BLaER1 (cell line): Measurements from ENCODE around the gene SLC22A12.

Experiments
- H3K27ac ChIP-seq: shearing (Covaris generic); formaldehyde crosslinking; 2 replicates; pipeline ENCODE4 v1.8.1; 2022
- H3K27me3 ChIP-seq: shearing (Covaris generic); formaldehyde crosslinking; 2 replicates; pipeline ENCODE4 v1.8.1; 2022
- H3K36me3 ChIP-seq: shearing (Covaris generic); formaldehyde crosslinking; 2 replicates; pipeline ENCODE4 v1.8.1; 2022
- H3K4me1 ChIP-seq: shearing (Covaris generic); formaldehyde crosslinking; 2 replicates; pipeline ENCODE4 v1.8.1; 2022
- H3K4me2 ChIP-seq: shearing (Covaris generic); formaldehyde crosslinking; 2 replicates; pipeline ENCODE4 v1.8.1; 2022
- H3K4me3 ChIP-seq: shearing (Covaris generic); formaldehyde crosslinking; 2 replicates; pipeline ENCODE4 v1.8.1; 2022
- H3K9ac ChIP-seq: shearing (Covaris generic); formaldehyde crosslinking; 2 replicates; pipeline ENCODE4 v1.8.1; 2022
- H3K9me3 ChIP-seq: shearing (Covaris generic); formaldehyde crosslinking; 2 replicates; pipeline ENCODE4 v1.8.1; 2022
- H4K20me1 ChIP-seq: shearing (Covaris generic); formaldehyde crosslinking; 2 replicates; pipeline ENCODE4 v1.8.1; 2022
- Cebpa-rat ChIP-seq: shearing (Covaris generic); IDR thresholded peaks from 2 replicates; pipeline ENCODE4 v1.8.1; 2022

Gene SLC22A12

DNA sequence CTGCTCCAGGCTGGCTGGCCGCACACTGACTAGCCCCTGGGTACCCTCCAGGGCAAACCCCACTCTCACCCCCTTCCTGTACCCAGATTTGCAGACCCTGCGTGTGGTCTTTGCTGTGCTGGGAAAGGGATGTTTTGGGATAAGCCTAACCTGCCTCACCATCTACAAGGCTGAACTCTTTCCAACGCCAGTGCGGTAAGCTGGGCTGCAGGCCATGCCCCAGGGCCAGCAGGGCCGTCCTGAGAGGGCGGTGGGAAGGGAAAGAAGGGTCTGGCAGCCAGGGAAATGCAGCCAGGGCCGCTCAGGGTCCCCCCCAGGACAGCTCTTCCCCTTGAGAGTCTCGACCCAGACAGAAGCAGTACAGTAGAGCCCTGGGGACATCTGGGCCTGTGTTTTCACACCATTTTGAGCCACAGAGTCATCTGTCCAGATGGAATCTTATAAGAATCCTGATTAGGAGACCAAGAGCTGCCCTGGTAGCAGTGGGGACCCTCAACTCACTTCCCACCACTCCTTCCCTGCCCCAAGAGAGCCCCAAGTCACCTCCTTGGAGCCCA, 22.4 kb upstream of the SLC22A12 start:
- no peak overlapping the region for H3K4me3 ChIP-seq
- no peaks in the 10 kb centered on the region for H3K36me3 ChIP-seq
- no peak for TF ChIP-seq Cebpa-rat
- H4K20me1 ChIP-seq, result no peaks in the 10 kb centered on the region
- H3K4me1 ChIP-seq, result peaks cover 37% of the 10 kb centered on the region
- no peak overlapping the region for H3K4me2 ChIP-seq
- no peak overlapping the region for H3K27ac ChIP-seq
- no peaks in the 10 kb centered on the region for H3K27me3 ChIP-seq
- H3K9ac ChIP-seq, result no peak overlapping the region
- H3K9me3 ChIP-seq, result no peaks in the 10 kb centered on the region

DNA sequence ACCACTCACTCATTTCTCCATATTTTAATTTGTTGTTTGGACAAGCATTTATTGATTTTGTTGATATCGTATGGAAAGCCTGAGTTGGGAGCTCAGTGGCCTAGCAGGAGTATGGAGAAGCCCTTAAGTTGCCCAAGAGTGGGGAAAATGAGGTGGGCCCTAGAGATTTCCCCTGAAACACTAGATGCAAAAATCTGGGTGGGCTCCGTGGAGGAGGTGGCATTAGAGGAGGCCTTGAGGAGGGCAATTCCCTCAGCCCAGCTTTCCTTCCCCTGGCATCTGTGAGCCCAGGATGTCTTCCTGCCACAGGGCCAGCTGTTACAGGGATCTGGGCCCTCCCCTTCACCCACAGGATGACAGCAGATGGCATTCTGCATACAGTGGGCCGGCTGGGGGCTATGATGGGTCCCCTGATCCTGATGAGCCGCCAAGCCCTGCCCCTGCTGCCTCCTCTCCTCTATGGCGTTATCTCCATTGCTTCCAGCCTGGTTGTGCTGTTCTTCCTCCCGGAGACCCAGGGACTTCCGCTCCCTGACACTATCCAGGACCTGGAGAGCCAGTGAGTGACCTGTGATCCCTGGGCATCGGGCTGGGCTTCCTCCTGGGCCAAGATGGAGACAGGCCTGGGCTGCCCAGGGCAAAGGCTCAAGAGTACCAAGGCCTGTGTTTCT, 21.6 kb upstream of the SLC22A12 start:
- Histone ChIP-seq H4K20me1 (no peaks in the 10 kb centered on the region), H3K27me3 (no peaks in the 10 kb centered on the region), H3K4me1 (peaks cover 32% of the 10 kb centered on the region), H3K4me2 (no peak overlapping the region), H3K9ac (no peak overlapping the region), H3K9me3 (no peaks in the 10 kb centered on the region), H3K4me3 (no peak overlapping the region), H3K36me3 (no peaks in the 10 kb centered on the region), H3K27ac (no peak overlapping the region)
- no peak for TF ChIP-seq Cebpa-rat

DNA sequence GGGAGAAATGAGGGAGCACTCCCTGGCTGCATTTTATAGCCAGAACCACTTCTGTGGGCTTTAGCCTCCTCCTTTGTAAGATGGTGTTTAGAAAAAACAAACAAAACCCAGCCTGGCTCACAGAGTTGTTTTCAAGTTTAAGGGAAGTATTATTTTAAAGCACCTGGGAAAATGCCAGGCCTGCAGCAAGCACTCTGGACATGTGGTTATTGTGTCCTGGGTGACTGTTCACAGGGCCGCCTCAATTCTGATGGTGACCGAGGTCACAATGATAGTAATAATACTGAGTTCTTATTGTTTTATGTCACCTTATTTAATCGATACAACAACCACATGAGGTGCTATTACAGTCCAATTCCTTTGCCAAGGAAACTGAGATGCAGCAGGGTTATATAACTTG, 20.7 kb upstream of the SLC22A12 start:
- H3K27ac ChIP-seq, result no peak overlapping the region
- no peak overlapping the region for H3K4me3 ChIP-seq
- no peak overlapping the region for H3K9ac ChIP-seq
- H4K20me1 ChIP-seq, result no peaks in the 10 kb centered on the region
- no peak overlapping the region for H3K4me2 ChIP-seq
- no peak for TF ChIP-seq Cebpa-rat
- no peaks in the 10 kb centered on the region for H3K9me3 ChIP-seq
- H3K27me3 ChIP-seq, result no peaks in the 10 kb centered on the region
- peaks cover 23% of the 10 kb centered on the region for H3K4me1 ChIP-seq
- no peaks in the 10 kb centered on the region for H3K36me3 ChIP-seq

DNA sequence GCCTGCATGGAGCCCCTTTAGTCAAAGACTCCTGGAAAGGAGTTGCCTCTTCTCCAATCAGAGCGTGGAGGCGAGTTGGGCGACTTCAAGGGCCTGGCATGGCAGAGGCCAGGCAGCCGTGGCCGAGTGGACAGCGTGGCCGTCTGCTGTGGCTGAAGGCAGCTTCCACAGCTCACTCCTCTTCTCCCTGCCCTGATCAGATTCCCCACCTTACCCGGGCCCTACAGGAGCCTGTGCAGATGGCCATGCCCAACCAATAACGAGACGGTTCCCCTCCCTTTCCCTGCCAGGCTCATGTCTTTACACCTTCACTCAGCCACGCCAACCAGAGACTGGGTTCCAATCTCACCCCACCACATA, 20.0 kb upstream of the SLC22A12 start:
- no peak overlapping the region for H3K4me3 ChIP-seq
- no peaks in the 10 kb centered on the region for H3K9me3 ChIP-seq
- no peak overlapping the region for H3K4me2 ChIP-seq
- no peak overlapping the region for H3K9ac ChIP-seq
- H3K36me3 ChIP-seq, result no peaks in the 10 kb centered on the region
- H3K4me1 ChIP-seq, result peaks cover 16% of the 10 kb centered on the region
- no peak overlapping the region for H3K27ac ChIP-seq
- H3K27me3 ChIP-seq, result no peaks in the 10 kb centered on the region
- TF ChIP-seq Cebpa-rat, result no peak
- no peaks in the 10 kb centered on the region for H4K20me1 ChIP-seq

DNA sequence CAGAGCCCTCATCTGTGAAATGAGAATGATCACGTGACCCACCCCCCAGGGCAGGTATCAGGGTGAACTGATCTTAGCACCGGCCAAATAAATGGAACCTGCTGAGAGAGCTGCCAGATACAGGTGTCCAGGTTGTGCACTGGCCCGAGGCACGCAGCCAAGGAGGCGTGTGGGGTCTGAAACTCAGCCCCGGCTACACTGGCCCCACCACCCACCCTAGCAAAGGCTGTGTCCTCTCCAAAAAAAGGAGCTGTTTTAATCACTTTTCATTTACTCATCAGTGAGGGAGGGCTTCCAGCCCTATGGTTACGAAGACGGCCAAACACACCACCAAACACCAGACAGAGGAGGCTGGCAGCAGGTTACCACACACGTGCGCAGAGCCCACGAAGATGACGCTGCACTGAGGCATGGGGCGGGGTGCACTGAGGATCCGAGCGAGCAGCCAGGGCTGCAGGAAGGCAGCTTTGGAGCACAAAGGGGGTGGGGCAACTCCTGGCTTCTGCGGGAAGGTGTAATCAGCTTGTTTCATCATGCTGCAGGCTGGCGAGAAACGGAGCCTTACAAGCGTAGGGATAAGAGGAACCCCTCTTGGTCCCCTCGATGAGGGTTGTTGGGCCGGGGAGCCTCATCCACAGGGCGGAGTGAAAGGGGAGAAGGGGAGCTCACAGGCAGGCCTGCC, 19.5 kb upstream of the SLC22A12 start:
- Histone ChIP-seq H3K9ac (no peak overlapping the region), H3K27me3 (no peaks in the 10 kb centered on the region), H3K4me2 (no peak overlapping the region)

DNA sequence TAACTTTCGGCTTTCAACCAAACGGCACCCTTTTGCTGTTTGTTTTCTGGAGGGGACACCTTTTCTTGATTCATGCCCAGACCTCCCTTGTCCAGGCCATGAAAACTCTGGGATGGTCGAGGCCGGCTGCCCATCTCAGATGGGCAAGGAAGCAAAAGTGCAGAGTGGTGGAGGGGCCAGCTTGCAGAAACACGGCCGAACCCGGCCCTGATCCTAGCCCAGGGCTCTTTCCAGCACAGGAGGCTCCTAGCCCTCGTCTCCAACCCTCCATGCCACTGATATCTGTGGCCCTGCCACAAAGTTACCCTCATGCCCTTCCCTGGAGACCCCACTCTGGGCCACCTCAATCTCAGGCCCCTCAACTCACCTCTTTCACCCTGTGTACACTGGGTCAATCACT, 18.9 kb upstream of the SLC22A12 start:
- no peaks in the 10 kb centered on the region for H3K27me3 ChIP-seq
- H3K9me3 ChIP-seq, result no peaks in the 10 kb centered on the region
- H3K4me3 ChIP-seq, result no peak overlapping the region
- peaks cover 5% of the 10 kb centered on the region for H3K4me1 ChIP-seq
- no peaks in the 10 kb centered on the region for H3K36me3 ChIP-seq
- no peak overlapping the region for H3K27ac ChIP-seq
- no peak for TF ChIP-seq Cebpa-rat
- H3K4me2 ChIP-seq, result no peak overlapping the region
- no peak overlapping the region for H3K9ac ChIP-seq
- H4K20me1 ChIP-seq, result no peaks in the 10 kb centered on the region

More for the DNA sequence above, 19.5 kb upstream of the SLC22A12 start:
- H3K4me1 ChIP-seq, result peaks cover 11% of the 10 kb centered on the region
- H3K27ac ChIP-seq, result no peak overlapping the region
- no peaks in the 10 kb centered on the region for H3K9me3 ChIP-seq
- TF ChIP-seq Cebpa-rat, result no peak
- H3K4me3 ChIP-seq, result no peak overlapping the region
- H3K36me3 ChIP-seq, result no peaks in the 10 kb centered on the region
- H4K20me1 ChIP-seq, result no peaks in the 10 kb centered on the region

DNA sequence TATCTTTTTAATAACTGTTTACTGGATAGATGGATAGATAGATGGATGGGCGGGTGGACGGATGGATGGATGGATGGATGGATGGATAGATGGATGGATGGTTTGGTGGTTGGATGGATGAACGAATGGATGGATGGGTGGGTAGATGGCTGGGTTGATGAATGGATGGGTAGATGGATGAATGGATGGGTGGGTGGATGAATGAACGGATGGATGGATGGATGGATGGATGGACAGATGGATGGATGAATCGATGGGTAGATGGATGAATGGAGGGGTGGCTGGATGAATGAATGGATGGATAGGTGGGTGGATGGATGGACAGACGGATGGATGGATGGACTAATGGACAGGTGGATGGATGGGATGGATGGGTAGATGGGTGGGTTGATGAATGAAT, 13.8 kb upstream of the SLC22A12 start:
- Histone ChIP-seq H3K9me3 (no peaks in the 10 kb centered on the region), H3K36me3 (no peaks in the 10 kb centered on the region), H3K27ac (no peak overlapping the region), H4K20me1 (no peaks in the 10 kb centered on the region), H3K9ac (no peak overlapping the region), H3K4me3 (no peak overlapping the region), H3K4me2 (no peak overlapping the region), H3K27me3 (no peaks in the 10 kb centered on the region), H3K4me1 (peaks cover 20% of the 10 kb centered on the region)
- TF ChIP-seq Cebpa-rat, result no peak

DNA sequence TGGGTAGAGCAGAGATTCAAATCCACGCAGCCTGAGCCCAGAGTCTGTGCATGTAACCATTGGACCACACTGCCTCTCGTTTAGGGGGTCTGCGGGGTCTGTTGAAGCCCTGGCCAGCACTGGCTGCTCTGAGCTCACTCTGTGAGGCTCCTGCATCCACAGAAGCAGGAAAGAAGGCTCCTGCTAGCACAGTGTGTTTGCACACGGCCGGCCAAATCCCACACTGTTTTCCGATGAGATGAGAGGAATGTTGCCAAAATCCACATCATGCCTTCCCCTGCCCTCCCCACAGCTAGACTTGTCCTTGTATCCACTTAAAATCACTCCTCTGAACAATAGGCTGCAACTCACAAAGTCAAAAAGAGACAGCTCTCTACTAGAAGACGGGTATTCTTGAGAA, 10.6 kb upstream of the SLC22A12 start:
- Histone ChIP-seq H3K27ac (no peak overlapping the region), H3K36me3 (no peaks in the 10 kb centered on the region), H3K4me2 (no peak overlapping the region), H3K4me1 (peaks cover 20% of the 10 kb centered on the region), H3K9ac (no peak overlapping the region), H3K27me3 (no peaks in the 10 kb centered on the region), H4K20me1 (no peaks in the 10 kb centered on the region), H3K9me3 (no peaks in the 10 kb centered on the region), H3K4me3 (no peak overlapping the region)
- TF ChIP-seq Cebpa-rat, result no peak

DNA sequence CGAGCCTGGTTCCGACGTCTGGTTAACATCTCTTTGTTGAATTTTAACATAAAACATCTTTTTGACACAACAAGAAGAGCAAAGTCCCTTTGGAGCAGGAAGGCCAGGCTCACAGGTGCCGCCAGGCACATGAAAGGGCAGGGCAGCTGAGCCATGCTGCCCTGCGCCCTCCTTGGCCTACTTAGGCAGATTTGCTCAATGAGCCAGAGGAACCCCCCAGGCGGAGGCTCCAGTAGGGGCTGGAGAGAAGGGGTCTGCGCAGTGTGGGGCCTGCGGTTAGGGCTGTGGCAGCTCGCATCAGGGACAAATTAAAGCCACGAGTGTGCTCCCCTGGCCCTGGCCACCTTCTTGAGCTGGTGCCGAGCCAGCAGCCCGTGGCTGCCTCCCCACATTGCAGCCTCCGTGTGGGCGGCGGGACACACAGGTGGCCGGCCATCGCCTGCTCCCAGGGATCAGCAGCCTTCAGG, 9.9 kb upstream of the SLC22A12 start:
- H3K4me3 ChIP-seq, result no peak overlapping the region
- no peak overlapping the region for H3K9ac ChIP-seq
- H4K20me1 ChIP-seq, result no peaks in the 10 kb centered on the region
- H3K36me3 ChIP-seq, result no peaks in the 10 kb centered on the region
- H3K9me3 ChIP-seq, result no peaks in the 10 kb centered on the region
- peaks cover 20% of the 10 kb centered on the region for H3K4me1 ChIP-seq
- no peak for TF ChIP-seq Cebpa-rat
- no peak overlapping the region for H3K27ac ChIP-seq
- H3K27me3 ChIP-seq, result no peaks in the 10 kb centered on the region
- no peak overlapping the region for H3K4me2 ChIP-seq

DNA sequence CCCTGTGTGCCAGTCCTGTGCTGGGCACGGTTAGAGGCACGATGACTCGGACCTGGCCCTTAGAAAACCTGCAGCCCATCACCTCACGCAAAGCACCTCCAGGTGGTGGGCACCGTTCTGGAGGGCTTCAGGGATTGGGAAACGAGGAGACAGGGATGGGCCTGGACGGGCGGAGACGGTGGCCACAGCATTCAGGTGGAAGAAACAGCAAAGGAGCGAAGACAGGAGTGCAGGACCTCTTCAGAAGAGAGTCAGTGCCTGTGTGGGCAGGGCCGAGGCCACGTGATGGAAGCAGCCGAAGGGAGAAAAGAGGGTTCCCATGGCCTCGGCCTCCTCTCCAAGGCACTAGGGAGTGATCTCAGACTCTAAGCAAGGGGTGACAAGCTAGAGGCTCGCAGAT, 8.1 kb upstream of the SLC22A12 start:
- H3K9ac ChIP-seq, result no peak overlapping the region
- H3K27ac ChIP-seq, result no peak overlapping the region
- no peaks in the 10 kb centered on the region for H4K20me1 ChIP-seq
- H3K9me3 ChIP-seq, result peaks cover 1% of the 10 kb centered on the region; the same call in 1 of the 2 replicates
- peaks cover 16% of the 10 kb centered on the region for H3K4me1 ChIP-seq
- no peaks in the 10 kb centered on the region for H3K36me3 ChIP-seq
- no peak overlapping the region for H3K4me2 ChIP-seq
- no peaks in the 10 kb centered on the region for H3K27me3 ChIP-seq
- no peak overlapping the region for H3K4me3 ChIP-seq
- no peak for TF ChIP-seq Cebpa-rat
